Measurements from ENCODE around the gene ALKAL2. TPM values are rescaled to one million over a fixed set of nuclear protein-coding genes. Genes with fewer than 3 reads are reported as not detected.

ALKAL2 gene
- total and polyA plus RNA-seq, 2 of the 13 experiments (the other 11 are each of a cell fraction or from before 2014, with no cell fraction given): 0.22 to 1.7 TPM

DNA sequence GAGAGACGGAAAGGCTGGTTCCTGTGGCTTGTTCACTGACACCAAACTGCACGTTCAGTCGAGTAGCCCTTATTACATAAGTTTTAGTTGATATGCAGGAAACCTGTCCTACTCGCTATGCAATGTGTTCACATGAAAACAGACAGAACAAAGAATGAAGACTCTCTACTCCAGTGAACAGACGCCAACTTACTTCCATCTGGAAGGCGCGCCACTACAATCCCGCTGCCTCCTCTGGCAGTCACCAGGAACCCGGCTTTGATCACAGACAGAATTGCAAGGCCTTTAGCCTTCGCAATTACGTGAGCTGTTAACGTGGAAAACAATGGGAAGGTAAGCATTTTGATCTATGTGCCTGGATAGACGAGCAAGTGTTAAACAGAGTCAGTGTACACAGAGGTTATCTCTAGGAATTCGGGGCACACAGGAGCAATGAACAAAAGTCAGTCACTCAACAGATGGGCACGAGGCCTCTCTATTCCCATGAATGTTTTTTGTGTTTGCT is 38.3 kb downstream of the ALKAL2 start (continued):
- TF ChIP-seq, protein P1, sequence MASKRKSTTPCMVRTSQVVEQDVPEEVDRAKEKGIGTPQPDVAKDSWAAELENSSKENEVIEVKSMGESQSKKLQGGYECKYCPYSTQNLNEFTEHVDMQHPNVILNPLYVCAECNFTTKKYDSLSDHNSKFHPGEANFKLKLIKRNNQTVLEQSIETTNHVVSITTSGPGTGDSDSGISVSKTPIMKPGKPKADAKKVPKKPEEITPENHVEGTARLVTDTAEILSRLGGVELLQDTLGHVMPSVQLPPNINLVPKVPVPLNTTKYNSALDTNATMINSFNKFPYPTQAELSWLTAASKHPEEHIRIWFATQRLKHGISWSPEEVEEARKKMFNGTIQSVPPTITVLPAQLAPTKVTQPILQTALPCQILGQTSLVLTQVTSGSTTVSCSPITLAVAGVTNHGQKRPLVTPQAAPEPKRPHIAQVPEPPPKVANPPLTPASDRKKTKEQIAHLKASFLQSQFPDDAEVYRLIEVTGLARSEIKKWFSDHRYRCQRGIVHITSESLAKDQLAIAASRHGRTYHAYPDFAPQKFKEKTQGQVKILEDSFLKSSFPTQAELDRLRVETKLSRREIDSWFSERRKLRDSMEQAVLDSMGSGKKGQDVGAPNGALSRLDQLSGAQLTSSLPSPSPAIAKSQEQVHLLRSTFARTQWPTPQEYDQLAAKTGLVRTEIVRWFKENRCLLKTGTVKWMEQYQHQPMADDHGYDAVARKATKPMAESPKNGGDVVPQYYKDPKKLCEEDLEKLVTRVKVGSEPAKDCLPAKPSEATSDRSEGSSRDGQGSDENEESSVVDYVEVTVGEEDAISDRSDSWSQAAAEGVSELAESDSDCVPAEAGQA (IDR thresholded peaks at IDR 0.05; ENCODE audit: low read depth): no peak
- TF ChIP-seq, protein P1 (CRISPR knock-in tag; IDR thresholded peaks at IDR 0.05; ENCODE audit: borderline replicate concordance): no peak
- TF ChIP-seq THAP9 (CRISPR knock-in tag; IDR thresholded peaks at IDR 0.05; ENCODE audit: borderline replicate concordance): no peak
- TF ChIP-seq KLF6 (CRISPR knock-in tag; IDR thresholded peaks at IDR 0.05): peak; percentile 77
- TF ChIP-seq SP2 (CRISPR knock-in tag; IDR thresholded peaks at IDR 0.05): no peak
- TF ChIP-seq GABPB1 (CRISPR knock-in tag; IDR thresholded peaks at IDR 0.05): peak; percentile 19; the same call in 1 of the 2 replicates
- TF ChIP-seq RNF2 (conservative IDR thresholded peaks at IDR 0.05; ENCODE audit: low read depth): peak; percentile 52; the same call in 1 of the 2 replicates
- no peak for TF ChIP-seq NBN (conservative IDR thresholded peaks at IDR 0.05)
- TF ChIP-seq STAG1 (CRISPR knock-in tag; IDR thresholded peaks at IDR 0.05): peak; percentile 41
- peak; percentile 83; the same call in 1 of the 2 replicates for TF ChIP-seq ZSCAN9 (CRISPR knock-in tag; IDR thresholded peaks at IDR 0.05; ENCODE audit: borderline replicate concordance)
- TF ChIP-seq, protein P2, sequence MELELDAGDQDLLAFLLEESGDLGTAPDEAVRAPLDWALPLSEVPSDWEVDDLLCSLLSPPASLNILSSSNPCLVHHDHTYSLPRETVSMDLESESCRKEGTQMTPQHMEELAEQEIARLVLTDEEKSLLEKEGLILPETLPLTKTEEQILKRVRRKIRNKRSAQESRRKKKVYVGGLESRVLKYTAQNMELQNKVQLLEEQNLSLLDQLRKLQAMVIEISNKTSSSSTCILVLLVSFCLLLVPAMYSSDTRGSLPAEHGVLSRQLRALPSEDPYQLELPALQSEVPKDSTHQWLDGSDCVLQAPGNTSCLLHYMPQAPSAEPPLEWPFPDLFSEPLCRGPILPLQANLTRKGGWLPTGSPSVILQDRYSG (CRISPR knock-in tag; IDR thresholded peaks at IDR 0.05): no peak
- TF ChIP-seq POLR2AphosphoS2 (IDR thresholded peaks at IDR 0.05; ENCODE audit: low read depth, low read length): no peak
- TF ChIP-seq, protein P3, sequence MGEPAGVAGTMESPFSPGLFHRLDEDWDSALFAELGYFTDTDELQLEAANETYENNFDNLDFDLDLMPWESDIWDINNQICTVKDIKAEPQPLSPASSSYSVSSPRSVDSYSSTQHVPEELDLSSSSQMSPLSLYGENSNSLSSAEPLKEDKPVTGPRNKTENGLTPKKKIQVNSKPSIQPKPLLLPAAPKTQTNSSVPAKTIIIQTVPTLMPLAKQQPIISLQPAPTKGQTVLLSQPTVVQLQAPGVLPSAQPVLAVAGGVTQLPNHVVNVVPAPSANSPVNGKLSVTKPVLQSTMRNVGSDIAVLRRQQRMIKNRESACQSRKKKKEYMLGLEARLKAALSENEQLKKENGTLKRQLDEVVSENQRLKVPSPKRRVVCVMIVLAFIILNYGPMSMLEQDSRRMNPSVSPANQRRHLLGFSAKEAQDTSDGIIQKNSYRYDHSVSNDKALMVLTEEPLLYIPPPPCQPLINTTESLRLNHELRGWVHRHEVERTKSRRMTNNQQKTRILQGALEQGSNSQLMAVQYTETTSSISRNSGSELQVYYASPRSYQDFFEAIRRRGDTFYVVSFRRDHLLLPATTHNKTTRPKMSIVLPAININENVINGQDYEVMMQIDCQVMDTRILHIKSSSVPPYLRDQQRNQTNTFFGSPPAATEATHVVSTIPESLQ (CRISPR knock-in tag; conservative IDR thresholded peaks at IDR 0.05): no peak
- no peak for TF ChIP-seq SYNCRIP (IDR thresholded peaks at IDR 0.05; ENCODE audit: insufficient read depth, low read depth, low read length)
- peak; percentile 55 for TF ChIP-seq PHF8 (CRISPR knock-in tag; IDR thresholded peaks at IDR 0.05)
- peak; percentile 90; the same call in 1 of the 2 replicates for TF ChIP-seq ZNF747 (CRISPR knock-in tag; IDR thresholded peaks at IDR 0.05; ENCODE audit: borderline replicate concordance)
- TF ChIP-seq ZNF564 (CRISPR knock-in tag; IDR thresholded peaks at IDR 0.05): peak; percentile 72
- no peak for TF ChIP-seq IRX3 (CRISPR knock-in tag; IDR thresholded peaks at IDR 0.05; ENCODE audit: borderline replicate concordance, low read depth)
- TF ChIP-seq IRF2 (CRISPR knock-in tag; IDR thresholded peaks at IDR 0.05): peak; percentile 89
- 0 out of 2 replicates have a peak, but pooled peaks have one; percentile 49 for TF ChIP-seq ZNF549 (CRISPR knock-in tag; IDR thresholded peaks at IDR 0.05)

Data from HepG2 (cell line).